OCI-LY1 (cell line): ENCODE measurements around the gene MRPL24.
A peak's percentile ranks its signal among the peaks of the same experiment; 100 is the strongest.

ENCODE experiments used
- H2AFZ ChIP-seq: fragments of 200-600 bp; sonication (generic), shearing (Covaris generic); 2 replicates; pipeline ENCODE4 v1.6.0; 2014; ENCODE audit warnings: antibody characterized with exemption, mild to moderate bottlenecking, low read length
- H3F3A ChIP-seq: fragments of 200-600 bp; sonication (generic), shearing (Covaris generic); 2 replicates; pipeline ENCODE4 v1.6.0; 2014; ENCODE audit warnings: mild to moderate bottlenecking, antibody characterized with exemption, low read length, moderate library complexity; ENCODE audit not compliant: insufficient read depth
- H3K27ac ChIP-seq: fragments of 200-600 bp; sonication (generic); 2 replicates; pipeline ENCODE4 v1.5.1; 2014; ENCODE audit warnings: low read length, mixed run types, mild to moderate bottlenecking, low read depth; ENCODE audit not compliant: poor library complexity, severe bottlenecking
- H3K27me3 ChIP-seq: fragments of 200-600 bp; sonication (generic); 2 replicates; pipeline ENCODE4 v1.6.0; 2014; ENCODE audit warnings: antibody characterized with exemption, mild to moderate bottlenecking, low read length, moderate library complexity; ENCODE audit not compliant: insufficient read depth
- H3K36me3 ChIP-seq: fragments of 200-600 bp; sonication (generic); 2 replicates; pipeline ENCODE4 v1.6.1; 2014; ENCODE audit warnings: mild to moderate bottlenecking, antibody characterized with exemption, low read length, moderate library complexity, mixed read lengths; ENCODE audit not compliant: insufficient read depth
- H3K4me1 ChIP-seq: fragments of 200-600 bp; sonication (generic); 2 replicates; pipeline ENCODE4 v1.5.1; 2014; ENCODE audit warnings: mild to moderate bottlenecking, low read length, moderate library complexity; ENCODE audit not compliant: insufficient read depth, severe bottlenecking
- H3K4me2 ChIP-seq: fragments of 200-600 bp; sonication (generic), shearing (Covaris generic); 2 replicates; pipeline ENCODE4 v1.6.1; 2014; ENCODE audit warnings: low read length
- H3K4me3 ChIP-seq: fragments of 200-600 bp; sonication (generic); 2 replicates; pipeline ENCODE4 v1.5.1; 2014; ENCODE audit warnings: low read length, low read depth, mild to moderate bottlenecking, mixed read lengths; ENCODE audit not compliant: poor library complexity, severe bottlenecking
- H3K79me2 ChIP-seq: fragments of 200-600 bp; shearing (Covaris generic); 2 replicates; pipeline ENCODE4 v1.6.1; 2016; ENCODE audit warnings: mixed run types, low read length, mixed read lengths; ENCODE audit not compliant: insufficient read depth
- H3K9ac ChIP-seq: fragments of 200-600 bp; sonication (generic), shearing (Covaris generic); 2 replicates; pipeline ENCODE4 v1.6.1; 2014; ENCODE audit warnings: mild to moderate bottlenecking, low read length, mixed read lengths
- H3K9me2 ChIP-seq: fragments of 200-600 bp; sonication (generic), shearing (Covaris generic); 2 replicates; pipeline ENCODE4 v1.6.1; 2014; ENCODE audit warnings: low read depth, mild to moderate bottlenecking, low read length, mixed read lengths
- H3K9me3 ChIP-seq: fragments of 200-600 bp; shearing (Covaris generic); 2 replicates; pipeline ENCODE4 v1.6.1; 2014; ENCODE audit warnings: low read length, mixed read lengths
- H4K20me1 ChIP-seq: fragments of 200-600 bp; sonication (generic), shearing (Covaris generic); 2 replicates; pipeline ENCODE4 v1.6.0; 2016; ENCODE audit warnings: mild to moderate bottlenecking, low read length; ENCODE audit not compliant: insufficient read depth
- CTCF ChIP-seq: fragments of 200-600 bp; sonication (generic), shearing (Covaris generic); IDR thresholded peaks from 2 replicates; pipeline ENCODE4 v1.5.1; 2017; ENCODE audit warnings: mild to moderate bottlenecking, antibody characterized with exemption, low read length, moderate library complexity, mixed read lengths
- EZH2 ChIP-seq: fragments of 200-600 bp; sonication (generic), shearing (Covaris generic); IDR thresholded peaks from 2 replicates; pipeline ENCODE4 v1.8.0; 2017; ENCODE audit warnings: borderline replicate concordance, mixed run types, mild to moderate bottlenecking, antibody characterized with exemption, low read length, moderate library complexity, mixed read lengths

The MRPL24 gene

DNA sequence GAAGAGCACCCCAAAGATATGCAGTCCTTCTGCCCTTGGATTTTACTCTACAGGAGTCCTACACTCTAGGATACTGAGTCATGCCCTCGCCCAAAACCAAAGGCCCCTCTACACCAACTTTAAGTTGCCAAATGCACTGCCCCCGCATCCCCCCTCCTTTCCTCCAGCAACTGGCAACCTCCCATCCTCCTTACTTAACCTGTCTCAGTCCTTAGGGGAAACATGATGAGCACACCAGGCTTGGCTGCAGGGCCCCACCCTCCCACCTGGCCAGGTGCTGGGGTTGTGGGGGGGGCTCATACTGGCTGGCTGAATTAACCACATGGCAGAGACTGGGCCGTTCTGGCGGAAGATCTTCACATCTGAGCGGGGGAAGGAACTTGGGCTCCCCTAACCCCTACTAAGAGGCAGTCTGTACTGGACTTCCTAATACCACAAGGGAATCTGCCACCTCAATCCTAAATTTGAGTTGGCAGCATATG lies 9.3 kb upstream of the MRPL24 start:
- Histone ChIP-seq H3K36me3 (peaks cover 21% of the 10 kb centered on the region; the same call in 1 of the 2 replicates), H3K9me3 (no peaks in the 10 kb centered on the region), H2AFZ (no peak overlapping the region), H3K9me2 (no peaks in the 10 kb centered on the region), H3K4me3 (peak overlapping the region; percentile 91), H3K4me2 (peak overlapping the region; percentile 98), H3K79me2 (peaks cover 53% of the 10 kb centered on the region), H3K9ac (peak overlapping the region; percentile 99), H3K27ac (peak overlapping the region; percentile 82), H3K4me1 (peaks cover 53% of the 10 kb centered on the region), H4K20me1 (no peaks in the 10 kb centered on the region), H3F3A (no peaks in the 10 kb centered on the region), H3K27me3 (no peaks in the 10 kb centered on the region)
- TF ChIP-seq EZH2 = no peak

GRCh38 chr1:156749419-156750118 lies 8.7 kb upstream of the MRPL24 start:
- no peak for TF ChIP-seq EZH2
- TF ChIP-seq CTCF = no peak
- H3F3A ChIP-seq = no peaks in the 10 kb centered on the region
- H3K4me2 ChIP-seq = peak overlapping the region; percentile 98
- no peaks in the 10 kb centered on the region for H3K9me2 ChIP-seq
- no peak overlapping the region for H2AFZ ChIP-seq
- H3K4me3 ChIP-seq = peak overlapping the region; percentile 91
- H3K36me3 ChIP-seq = peaks cover 27% of the 10 kb centered on the region; the same call in 1 of the 2 replicates
- peaks cover 53% of the 10 kb centered on the region for H3K4me1 ChIP-seq
- H3K27me3 ChIP-seq = no peaks in the 10 kb centered on the region
- H3K9me3 ChIP-seq = no peaks in the 10 kb centered on the region
- H3K9ac ChIP-seq = peak overlapping the region; percentile 99
- peaks cover 53% of the 10 kb centered on the region for H3K79me2 ChIP-seq
- H4K20me1 ChIP-seq = no peaks in the 10 kb centered on the region
- H3K27ac ChIP-seq = peak overlapping the region; percentile 82

DNA sequence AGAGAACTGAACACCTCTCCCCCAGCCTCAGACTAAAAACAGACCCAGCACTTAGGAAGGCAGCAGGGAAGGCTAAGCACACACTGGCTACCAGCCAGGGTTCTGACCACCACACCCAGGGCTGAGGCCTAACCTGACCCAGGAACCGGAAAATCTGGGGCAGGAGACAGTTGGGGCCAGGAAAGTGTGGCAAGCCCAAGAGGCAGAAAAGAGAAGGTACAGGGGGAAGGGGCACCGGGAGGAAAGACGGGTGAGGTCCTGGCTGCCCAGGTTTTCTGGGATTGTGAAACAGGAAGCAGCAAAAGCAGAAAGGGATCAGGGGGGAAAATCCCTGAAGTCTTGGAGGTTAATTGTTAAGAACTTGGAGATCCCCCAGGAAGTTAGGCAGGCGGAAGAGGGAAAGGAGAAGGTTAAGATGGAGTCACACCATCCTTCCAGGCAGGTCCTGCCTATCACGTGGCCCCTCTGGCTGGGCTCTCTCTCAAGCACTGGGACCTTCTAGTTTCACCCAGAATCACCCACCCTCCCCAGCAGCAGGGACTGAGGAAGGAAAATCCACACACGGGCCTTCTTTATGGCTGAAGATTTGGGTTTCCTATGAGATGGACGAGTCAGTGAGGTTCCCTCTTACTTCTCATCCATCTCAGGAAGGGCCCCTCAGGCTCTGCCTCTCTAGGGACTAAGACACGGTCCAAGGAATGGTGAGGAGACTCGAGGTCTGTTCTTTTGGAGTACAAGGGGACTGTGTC lies 8.0 kb upstream of the MRPL24 start:
- Histone ChIP-seq H3K4me3 (peak overlapping the region; percentile 91), H3K4me2 (peak overlapping the region; percentile 98), H3K4me1 (peaks cover 53% of the 10 kb centered on the region), H3K9me2 (no peaks in the 10 kb centered on the region), H2AFZ (no peak overlapping the region), H3K9me3 (no peaks in the 10 kb centered on the region), H3K36me3 (peaks cover 31% of the 10 kb centered on the region; the same call in 1 of the 2 replicates), H3K27me3 (no peaks in the 10 kb centered on the region), H3F3A (no peaks in the 10 kb centered on the region), H3K79me2 (peaks cover 53% of the 10 kb centered on the region), H4K20me1 (no peaks in the 10 kb centered on the region), H3K27ac (peak overlapping the region; percentile 82), H3K9ac (peak overlapping the region; percentile 99)
- no peak for TF ChIP-seq CTCF
- no peak for TF ChIP-seq EZH2
